ENCODE data around the gene CADPS. TPM values are rescaled to one million over a fixed set of nuclear protein-coding genes. Genes with fewer than 3 reads are reported as not detected.

The CADPS gene
- total and polyA plus RNA-seq, 2 experiments from 2014 or later: 2.8 to 8.1 TPM

DNA sequence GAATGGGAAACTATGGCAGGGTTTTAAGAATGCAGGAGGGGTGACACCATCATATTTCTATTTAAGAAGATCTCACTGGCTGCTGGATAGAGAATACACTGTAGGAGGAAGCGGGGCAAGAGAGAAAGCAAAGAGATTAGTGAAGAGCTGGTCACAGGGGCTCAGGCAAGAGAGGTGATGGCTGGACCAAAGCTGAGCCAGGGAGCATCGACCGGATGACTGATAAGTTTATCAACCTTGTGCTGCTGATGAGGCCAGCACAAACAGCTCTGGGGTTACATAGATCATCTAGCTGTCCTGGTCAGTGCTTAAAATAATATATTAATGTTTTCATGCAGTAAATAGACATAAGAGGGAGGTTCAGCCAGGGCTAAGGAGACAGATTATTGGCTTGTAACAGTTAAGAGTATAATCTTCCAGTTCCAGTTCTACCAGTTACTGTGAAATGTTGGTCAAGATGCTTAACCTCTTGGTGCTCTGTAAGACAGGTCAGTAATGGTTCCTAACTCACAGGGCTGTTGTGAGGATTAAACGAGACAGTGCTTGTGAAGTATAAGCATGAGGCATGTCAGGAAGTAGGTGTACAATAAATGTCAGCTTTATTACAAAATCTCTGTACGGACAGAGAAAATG is 300.8 kb downstream of the CADPS start:
- no peaks in the 10 kb centered on the region for H3K27me3 ChIP-seq
- DNase-seq (ENCODE audit: low spot score): no peak
- H3K36me3 ChIP-seq (replicated peaks; ENCODE audit: insufficient read depth, low read depth): no peaks in the 10 kb centered on the region
- no peak overlapping the region for H2AFZ ChIP-seq
- H3K4me3 ChIP-seq: no peak overlapping the region
- TF ChIP-seq EZH2phosphoT487 (IDR thresholded peaks at IDR 0.05; ENCODE audit: low read depth, severe bottlenecking, unreplicated experiment) (no peak), EZH2 (IDR thresholded peaks at IDR 0.05; ENCODE audit: borderline replicate concordance) (no peak)
- TF ChIP-seq, protein P1, sequence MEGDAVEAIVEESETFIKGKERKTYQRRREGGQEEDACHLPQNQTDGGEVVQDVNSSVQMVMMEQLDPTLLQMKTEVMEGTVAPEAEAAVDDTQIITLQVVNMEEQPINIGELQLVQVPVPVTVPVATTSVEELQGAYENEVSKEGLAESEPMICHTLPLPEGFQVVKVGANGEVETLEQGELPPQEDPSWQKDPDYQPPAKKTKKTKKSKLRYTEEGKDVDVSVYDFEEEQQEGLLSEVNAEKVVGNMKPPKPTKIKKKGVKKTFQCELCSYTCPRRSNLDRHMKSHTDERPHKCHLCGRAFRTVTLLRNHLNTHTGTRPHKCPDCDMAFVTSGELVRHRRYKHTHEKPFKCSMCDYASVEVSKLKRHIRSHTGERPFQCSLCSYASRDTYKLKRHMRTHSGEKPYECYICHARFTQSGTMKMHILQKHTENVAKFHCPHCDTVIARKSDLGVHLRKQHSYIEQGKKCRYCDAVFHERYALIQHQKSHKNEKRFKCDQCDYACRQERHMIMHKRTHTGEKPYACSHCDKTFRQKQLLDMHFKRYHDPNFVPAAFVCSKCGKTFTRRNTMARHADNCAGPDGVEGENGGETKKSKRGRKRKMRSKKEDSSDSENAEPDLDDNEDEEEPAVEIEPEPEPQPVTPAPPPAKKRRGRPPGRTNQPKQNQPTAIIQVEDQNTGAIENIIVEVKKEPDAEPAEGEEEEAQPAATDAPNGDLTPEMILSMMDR (IDR thresholded peaks at IDR 0.05; ENCODE audit: poor library complexity): no peak
- H3K4me1 ChIP-seq (ENCODE audit: insufficient read depth): no peaks in the 10 kb centered on the region
- H4K20me1 ChIP-seq (ENCODE audit: insufficient read depth, poor library complexity, severe bottlenecking): no peaks in the 10 kb centered on the region
- H3K4me2 ChIP-seq: no peak overlapping the region
- H3K9me2 ChIP-seq (replicated peaks; ENCODE audit: insufficient read depth): no peaks in the 10 kb centered on the region
- H3K9me3 ChIP-seq (ENCODE audit: low read depth): no peaks in the 10 kb centered on the region
- WGBS (ENCODE audit: low lambda C conversion rate, missing lambda C conversion rate): 65% methylated on average over 5 of the region's 5 CpGs
- no peak overlapping the region for H3K27ac ChIP-seq
- no peaks in the 10 kb centered on the region for H3K79me2 ChIP-seq

DNA sequence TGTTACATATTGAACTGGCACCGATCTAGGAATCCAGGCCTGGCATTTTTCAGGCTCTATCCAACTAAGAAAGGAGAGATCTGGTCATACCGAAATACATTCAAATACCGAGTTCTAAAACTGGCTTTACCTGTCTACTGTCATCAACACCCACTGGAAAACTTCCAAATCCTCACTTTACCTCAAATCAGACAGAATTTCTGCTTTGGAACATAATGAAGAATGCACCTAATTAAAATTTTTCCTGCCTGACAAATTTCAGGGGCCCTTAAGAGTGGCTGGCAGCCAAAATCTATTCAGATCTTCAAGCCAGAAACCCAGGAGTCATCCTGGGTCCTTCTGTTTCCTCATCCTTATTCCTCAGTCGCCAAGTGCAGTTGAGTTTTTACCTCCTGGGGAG is 303.3 kb downstream of the CADPS start:
- no peaks in the 10 kb centered on the region for H4K20me1 ChIP-seq (ENCODE audit: insufficient read depth, poor library complexity, severe bottlenecking)
- no peaks in the 10 kb centered on the region for H3K9me2 ChIP-seq (replicated peaks; ENCODE audit: insufficient read depth)
- H3K27me3 ChIP-seq: no peaks in the 10 kb centered on the region
- H3K9me3 ChIP-seq (ENCODE audit: low read depth): no peaks in the 10 kb centered on the region
- TF ChIP-seq EZH2 (IDR thresholded peaks at IDR 0.05; ENCODE audit: borderline replicate concordance): no peak
- no peak for TF ChIP-seq EZH2phosphoT487 (IDR thresholded peaks at IDR 0.05; ENCODE audit: low read depth, severe bottlenecking, unreplicated experiment)
- TF ChIP-seq, protein P1 (IDR thresholded peaks at IDR 0.05; ENCODE audit: poor library complexity): no peak
- H2AFZ ChIP-seq: no peak overlapping the region
- H3K4me1 ChIP-seq (ENCODE audit: insufficient read depth): no peaks in the 10 kb centered on the region
- H3K4me3 ChIP-seq: no peak overlapping the region
- no peaks in the 10 kb centered on the region for H3K79me2 ChIP-seq
- DNase-seq (ENCODE audit: low spot score): no peak
- H3K36me3 ChIP-seq (replicated peaks; ENCODE audit: insufficient read depth, low read depth): no peaks in the 10 kb centered on the region
- 88% methylated on average over 4 of the region's 4 CpGs for WGBS (ENCODE audit: low lambda C conversion rate, missing lambda C conversion rate)
- H3K27ac ChIP-seq: no peak overlapping the region
- no peak overlapping the region for H3K4me2 ChIP-seq

DNA sequence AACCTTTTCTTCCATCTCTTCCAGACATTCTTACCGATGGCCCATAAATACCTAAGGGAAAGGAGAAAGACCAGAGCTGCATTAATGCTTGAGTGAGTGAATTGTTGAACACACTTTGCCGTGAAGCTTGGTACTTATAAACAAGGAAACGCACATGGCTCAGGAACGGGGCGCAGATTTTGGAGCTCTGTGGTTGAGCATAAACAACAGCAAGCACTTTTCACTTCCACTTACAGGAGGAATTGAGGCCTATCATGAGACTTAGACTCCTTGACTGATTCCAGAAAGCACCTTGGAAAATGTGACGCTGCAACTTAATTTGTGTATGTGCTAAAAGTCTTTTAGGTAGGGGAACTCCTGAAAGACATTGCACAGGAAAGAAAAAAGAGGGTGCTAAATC is 304.3 kb downstream of the CADPS start:
- no peak for DNase-seq (ENCODE audit: low spot score)
- Histone ChIP-seq H3K9me3 (ENCODE audit: low read depth) (no peaks in the 10 kb centered on the region), H3K4me1 (ENCODE audit: insufficient read depth) (no peaks in the 10 kb centered on the region), H3K4me3 (no peak overlapping the region), H3K9me2 (replicated peaks; ENCODE audit: insufficient read depth) (no peaks in the 10 kb centered on the region), H3K4me2 (no peak overlapping the region), H2AFZ (no peak overlapping the region), H3K36me3 (replicated peaks; ENCODE audit: insufficient read depth, low read depth) (no peaks in the 10 kb centered on the region), H3K27me3 (no peaks in the 10 kb centered on the region), H4K20me1 (ENCODE audit: insufficient read depth, poor library complexity, severe bottlenecking) (no peaks in the 10 kb centered on the region), H3K27ac (no peak overlapping the region), H3K79me2 (no peaks in the 10 kb centered on the region)
- WGBS (ENCODE audit: low lambda C conversion rate, missing lambda C conversion rate): 66% methylated on average over 6 of the region's 6 CpGs
- TF ChIP-seq EZH2phosphoT487 (IDR thresholded peaks at IDR 0.05; ENCODE audit: low read depth, severe bottlenecking, unreplicated experiment) (no peak), EZH2 (IDR thresholded peaks at IDR 0.05; ENCODE audit: borderline replicate concordance) (no peak)
- TF ChIP-seq, protein P1 (IDR thresholded peaks at IDR 0.05; ENCODE audit: poor library complexity): no peak

Measured in hepatocyte (in vitro differentiated cells).